SU-DHL-6 (cell line): ENCODE data around the gene SP140L.

ENCODE experiments used
- EZH2phosphoT487 ChIP-seq: fragments of 200-600 bp; sonication (generic), shearing (Covaris generic); conservative IDR thresholded peaks from 2 replicates; pipeline ENCODE4 v1.6.1; 2018; ENCODE audit warnings: mild to moderate bottlenecking, antibody characterized with exemption, low read length, moderate library complexity, mixed read lengths
- TF ChIP-seq, protein P1 (sequence below): fragments of 200-600 bp; sonication (generic); IDR thresholded peaks from one replicate; pipeline ENCODE4 v1.5.1; 2017; ENCODE audit warnings: antibody characterized with exemption, mild to moderate bottlenecking, low read length, moderate library complexity; ENCODE audit not compliant: insufficient read depth, poor library complexity, severe bottlenecking

DNA sequence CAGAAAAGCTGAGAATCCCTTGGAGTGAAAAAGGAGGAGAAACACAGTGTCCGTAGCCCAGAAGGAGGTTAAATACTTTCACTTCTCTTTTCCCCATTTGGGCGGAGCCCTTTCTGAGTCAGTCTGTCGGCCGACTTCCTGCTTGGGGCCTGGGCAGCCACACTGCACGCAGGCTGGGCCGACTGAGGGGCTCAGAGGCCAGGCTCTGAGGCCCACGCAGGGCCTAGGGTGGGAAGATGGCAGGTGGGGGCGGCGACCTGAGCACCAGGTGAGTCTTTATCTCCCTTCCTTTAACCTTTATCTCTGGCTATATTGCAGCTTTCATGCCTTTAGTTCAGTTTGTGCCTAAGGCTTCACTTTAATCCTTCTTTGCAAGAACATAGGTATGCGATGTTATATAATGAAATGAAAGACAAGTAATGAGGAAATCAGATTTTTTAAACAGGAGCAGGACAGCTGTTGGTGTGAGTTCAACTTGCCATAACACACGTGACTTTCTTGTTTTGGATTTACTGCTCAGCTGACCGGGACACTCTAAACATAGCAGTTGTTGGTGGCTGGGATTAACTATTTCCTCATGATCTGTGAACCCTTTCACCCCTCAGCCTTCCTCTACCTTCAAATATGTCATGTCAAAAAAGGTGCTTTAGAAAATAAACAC, 89.2 kb downstream of the SP140L start, which contains the start of gene SP100:
- TF ChIP-seq, protein P1, sequence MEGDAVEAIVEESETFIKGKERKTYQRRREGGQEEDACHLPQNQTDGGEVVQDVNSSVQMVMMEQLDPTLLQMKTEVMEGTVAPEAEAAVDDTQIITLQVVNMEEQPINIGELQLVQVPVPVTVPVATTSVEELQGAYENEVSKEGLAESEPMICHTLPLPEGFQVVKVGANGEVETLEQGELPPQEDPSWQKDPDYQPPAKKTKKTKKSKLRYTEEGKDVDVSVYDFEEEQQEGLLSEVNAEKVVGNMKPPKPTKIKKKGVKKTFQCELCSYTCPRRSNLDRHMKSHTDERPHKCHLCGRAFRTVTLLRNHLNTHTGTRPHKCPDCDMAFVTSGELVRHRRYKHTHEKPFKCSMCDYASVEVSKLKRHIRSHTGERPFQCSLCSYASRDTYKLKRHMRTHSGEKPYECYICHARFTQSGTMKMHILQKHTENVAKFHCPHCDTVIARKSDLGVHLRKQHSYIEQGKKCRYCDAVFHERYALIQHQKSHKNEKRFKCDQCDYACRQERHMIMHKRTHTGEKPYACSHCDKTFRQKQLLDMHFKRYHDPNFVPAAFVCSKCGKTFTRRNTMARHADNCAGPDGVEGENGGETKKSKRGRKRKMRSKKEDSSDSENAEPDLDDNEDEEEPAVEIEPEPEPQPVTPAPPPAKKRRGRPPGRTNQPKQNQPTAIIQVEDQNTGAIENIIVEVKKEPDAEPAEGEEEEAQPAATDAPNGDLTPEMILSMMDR = no peak
- TF ChIP-seq EZH2phosphoT487 = no peak
